Measurements from ENCODE around the gene SLC22A1.
"Not testable (repeated sequence)": the region's sequence is repeated elsewhere in the genome, so short reads cannot be mapped to it uniquely, and the experiment has no call there.

SLC22A1 gene

GRCh38 chr6:160103825-160104100, 17.9 kb upstream of the SLC22A1 start:
- no peak for DNase-seq (ENCODE audit: low spot score)
- Mint-ChIP-seq H3K9me3 (no peaks in the 10 kb centered on the region), H3K27ac (no peak overlapping the region), H3K4me1 (ENCODE audit: low read depth) (peaks cover 12% of the 10 kb centered on the region), H3K36me3 (ENCODE audit: low read depth) (peaks cover 50% of the 10 kb centered on the region), H3K4me3 (no peak overlapping the region), H3K27me3 (ENCODE audit: low read depth) (no peaks in the 10 kb centered on the region)

DNA sequence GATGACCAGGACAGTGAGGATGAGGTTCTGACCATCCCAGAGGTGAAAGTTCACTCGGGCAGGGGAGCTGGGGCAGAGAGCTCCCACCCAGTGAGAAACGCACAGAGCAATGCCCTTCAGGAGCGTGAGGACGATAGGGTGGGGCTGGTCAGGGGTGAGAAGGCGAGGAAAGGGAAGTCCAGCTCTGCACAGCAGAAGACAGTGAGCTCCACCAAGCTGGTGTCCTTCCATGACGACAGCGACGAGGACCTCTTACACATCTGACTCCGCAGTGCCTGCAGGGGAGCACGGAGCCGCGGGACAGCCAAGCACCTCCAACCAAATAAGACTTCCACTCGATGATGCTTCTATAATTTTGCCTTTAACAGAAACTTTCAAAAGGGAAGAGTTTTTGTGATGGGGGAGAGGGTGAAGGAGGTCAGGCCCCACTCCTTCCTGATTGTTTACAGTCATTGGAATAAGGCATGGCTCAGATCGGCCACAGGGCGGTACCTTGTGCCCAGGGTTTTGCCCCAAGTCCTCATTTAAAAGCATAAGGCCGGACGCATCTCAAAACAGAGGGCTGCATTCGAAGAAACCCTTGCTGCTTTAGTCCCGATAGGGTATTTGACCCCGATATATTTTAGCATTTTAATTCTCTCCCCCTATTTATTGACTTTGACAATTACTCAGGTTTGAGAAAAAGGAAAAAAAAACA, 16.6 kb upstream of the SLC22A1 start:
- Mint-ChIP-seq H3K4me3 (no peak overlapping the region), H3K9me3 (no peaks in the 10 kb centered on the region), H3K36me3 (ENCODE audit: low read depth) (peaks cover 44% of the 10 kb centered on the region), H3K27me3 (ENCODE audit: low read depth) (no peaks in the 10 kb centered on the region), H3K27ac (no peak overlapping the region), H3K4me1 (ENCODE audit: low read depth) (peaks cover 12% of the 10 kb centered on the region)
- DNase-seq (ENCODE audit: low spot score) = no peak

- no peak overlapping the region for H3K27ac Mint-ChIP-seq
- H3K36me3 Mint-ChIP-seq (ENCODE audit: low read depth) = peaks cover 41% of the 10 kb centered on the region
- H3K9me3 Mint-ChIP-seq = no peaks in the 10 kb centered on the region
- H3K27me3 Mint-ChIP-seq (ENCODE audit: low read depth) = no peaks in the 10 kb centered on the region
- peaks cover 11% of the 10 kb centered on the region for H3K4me1 Mint-ChIP-seq (ENCODE audit: low read depth)
- no peak for DNase-seq (ENCODE audit: low spot score)
- H3K4me3 Mint-ChIP-seq = no peak overlapping the region
Observed at GRCh38 chr6:160106010-160106409, 15.6 kb upstream of the SLC22A1 start.

DNA sequence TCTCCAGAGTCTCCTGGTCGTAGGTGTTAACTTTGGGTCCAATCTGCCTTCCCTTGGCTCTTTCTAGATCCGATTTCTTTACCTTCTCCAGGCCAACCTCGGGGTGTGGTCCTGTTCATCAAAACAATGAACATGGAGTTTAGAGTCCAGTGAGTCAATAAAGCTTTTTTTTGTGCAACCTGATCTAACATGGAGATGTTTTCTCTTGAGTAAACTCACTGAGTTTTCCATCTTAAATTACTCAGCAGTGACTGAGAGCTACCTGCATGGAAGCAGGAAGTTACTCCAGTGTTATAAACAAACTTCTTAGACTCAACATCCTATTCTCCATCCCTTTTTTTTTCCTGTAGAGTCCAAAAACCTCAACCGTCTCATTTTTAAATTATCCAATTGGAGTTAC, 14.9 kb upstream of the SLC22A1 start:
- Mint-ChIP-seq H3K4me1 (ENCODE audit: low read depth) (peaks cover 11% of the 10 kb centered on the region), H3K4me3 (no peak overlapping the region), H3K9me3 (no peaks in the 10 kb centered on the region), H3K27me3 (ENCODE audit: low read depth) (no peaks in the 10 kb centered on the region), H3K36me3 (ENCODE audit: low read depth) (peaks cover 41% of the 10 kb centered on the region), H3K27ac (no peak overlapping the region)
- no peak for DNase-seq (ENCODE audit: low spot score)

- peak overlapping the region; percentile 73 for H3K27ac Mint-ChIP-seq
- H3K27me3 Mint-ChIP-seq (ENCODE audit: low read depth) = no peaks in the 10 kb centered on the region
- DNase-seq (ENCODE audit: low spot score) = no peak
- no peaks in the 10 kb centered on the region for H3K9me3 Mint-ChIP-seq
- peaks cover 35% of the 10 kb centered on the region for H3K36me3 Mint-ChIP-seq (ENCODE audit: low read depth)
- H3K4me1 Mint-ChIP-seq (ENCODE audit: low read depth) = peaks cover 11% of the 10 kb centered on the region
- no peak overlapping the region for H3K4me3 Mint-ChIP-seq
Observed at GRCh38 chr6:160108077-160108476, 13.5 kb upstream of the SLC22A1 start.

DNA sequence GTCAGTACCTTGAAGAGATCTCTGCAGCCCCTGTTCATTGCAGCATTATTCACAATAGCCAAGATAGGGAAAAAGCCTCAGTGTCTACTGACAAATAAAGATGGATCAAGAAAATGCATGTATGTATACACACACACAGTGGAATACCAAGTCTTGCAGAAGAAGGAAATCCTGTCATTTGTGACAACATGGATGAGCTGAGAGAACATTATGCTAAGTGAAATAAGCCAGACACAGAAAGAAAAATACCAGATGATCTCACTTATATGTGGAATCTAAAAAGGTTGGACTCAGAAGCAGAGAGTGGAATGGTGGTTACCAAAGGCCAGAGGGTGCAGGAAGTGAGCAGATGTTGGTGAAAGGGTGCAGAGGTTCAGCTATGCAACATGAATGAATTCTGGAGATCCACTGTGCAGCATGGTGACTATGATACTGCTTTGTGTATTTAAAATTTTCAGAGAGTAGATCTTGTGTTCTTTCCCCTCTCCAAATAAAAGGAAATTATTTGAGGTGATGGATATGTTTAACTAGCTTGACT, 11.0 kb upstream of the SLC22A1 start:
- DNase-seq (ENCODE audit: low spot score) = no peak
- Mint-ChIP-seq H3K27me3 (ENCODE audit: low read depth) (no peaks in the 10 kb centered on the region), H3K9me3 (no peaks in the 10 kb centered on the region), H3K36me3 (ENCODE audit: low read depth) (peaks cover 19% of the 10 kb centered on the region), H3K27ac (peak overlapping the region; percentile 5), H3K4me3 (no peak overlapping the region), H3K4me1 (ENCODE audit: low read depth) (peaks cover 11% of the 10 kb centered on the region)

DNA sequence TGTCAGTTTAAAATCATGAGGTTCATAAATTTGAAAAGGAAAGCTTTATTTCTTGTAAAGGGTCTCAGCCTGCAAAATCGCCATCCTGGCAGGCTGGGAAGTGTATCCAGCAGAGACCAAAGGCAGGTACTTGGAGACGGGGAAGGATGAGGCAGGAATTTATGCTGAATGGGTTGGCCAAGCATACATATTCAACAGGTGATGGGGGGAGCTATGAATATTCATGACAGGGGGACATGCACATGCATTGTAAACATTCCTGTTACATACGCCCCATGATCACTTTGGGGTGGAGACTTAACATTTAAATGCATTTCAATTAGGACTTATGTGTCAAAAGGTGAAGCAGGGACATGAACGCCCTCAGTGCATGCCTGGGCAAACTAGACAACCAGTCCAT, 9.8 kb upstream of the SLC22A1 start:
- Mint-ChIP-seq H3K4me3 (no peak overlapping the region), H3K27ac (no peak overlapping the region), H3K4me1 (ENCODE audit: low read depth) (peaks cover 11% of the 10 kb centered on the region), H3K9me3 (no peaks in the 10 kb centered on the region), H3K36me3 (ENCODE audit: low read depth) (peaks cover 11% of the 10 kb centered on the region), H3K27me3 (ENCODE audit: low read depth) (no peaks in the 10 kb centered on the region)
- DNase-seq (ENCODE audit: low spot score) = no peak

DNA sequence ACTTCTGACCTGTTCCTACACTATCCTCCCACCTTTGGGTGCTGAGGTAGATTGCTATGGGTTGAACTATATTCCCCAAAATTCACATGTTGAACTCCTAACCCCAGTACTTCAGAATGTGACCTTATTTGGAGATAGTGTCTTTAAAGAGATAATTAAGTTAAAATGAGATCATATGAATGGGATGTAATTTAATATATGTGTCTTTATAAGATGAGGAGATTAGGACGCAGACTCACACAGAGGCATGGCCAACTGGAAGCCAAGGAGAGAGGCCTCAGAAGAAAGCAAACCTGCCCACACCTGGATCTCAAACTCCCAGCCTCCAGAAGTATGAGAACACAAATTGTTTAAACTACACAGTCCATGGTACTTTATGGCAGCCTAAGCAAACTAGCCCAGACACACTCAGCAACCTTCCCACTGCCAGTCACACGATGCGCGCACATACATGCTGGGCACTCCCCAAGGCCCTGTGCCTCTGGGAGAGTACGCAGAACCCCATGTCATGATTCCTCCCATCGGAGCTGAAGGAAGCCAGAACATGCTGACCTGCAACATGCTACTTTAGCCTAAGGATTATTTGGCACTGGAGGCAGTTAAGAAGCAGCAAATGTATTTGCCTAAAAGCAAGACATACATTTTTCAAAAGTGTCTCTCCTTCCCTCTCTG, 8.9 kb upstream of the SLC22A1 start:
- DNase-seq (ENCODE audit: low spot score) = no peak
- Mint-ChIP-seq H3K4me3 (no peak overlapping the region), H3K4me1 (ENCODE audit: low read depth) (peaks cover 11% of the 10 kb centered on the region), H3K27ac (no peak overlapping the region), H3K9me3 (no peaks in the 10 kb centered on the region), H3K27me3 (ENCODE audit: low read depth) (no peaks in the 10 kb centered on the region), H3K36me3 (ENCODE audit: low read depth) (peaks cover 15% of the 10 kb centered on the region)

DNA sequence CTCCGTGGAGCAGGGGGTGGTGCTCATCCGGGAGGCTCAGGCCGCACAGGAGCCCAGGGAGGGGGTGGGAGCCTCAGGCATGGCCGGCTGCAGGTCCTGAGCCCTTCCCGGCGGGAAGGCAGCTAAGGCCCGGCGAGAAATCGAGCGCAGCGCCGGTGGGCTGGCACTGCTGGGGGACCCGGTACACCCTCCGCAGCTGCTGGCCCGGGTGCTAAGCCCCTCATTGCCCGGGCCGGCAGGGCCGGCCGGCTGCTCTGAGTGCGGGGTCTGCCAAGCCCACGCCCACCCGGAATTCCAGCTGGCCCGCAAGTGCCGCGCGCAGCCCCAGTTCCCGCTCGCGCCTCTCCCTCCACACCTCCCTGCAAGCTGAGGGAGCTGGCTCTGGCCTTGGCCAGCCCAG, 7.1 kb upstream of the SLC22A1 start:
- not testable (repeated sequence) for H3K4me3 Mint-ChIP-seq; DNase-seq (ENCODE audit: low spot score); H3K27ac Mint-ChIP-seq

DNA sequence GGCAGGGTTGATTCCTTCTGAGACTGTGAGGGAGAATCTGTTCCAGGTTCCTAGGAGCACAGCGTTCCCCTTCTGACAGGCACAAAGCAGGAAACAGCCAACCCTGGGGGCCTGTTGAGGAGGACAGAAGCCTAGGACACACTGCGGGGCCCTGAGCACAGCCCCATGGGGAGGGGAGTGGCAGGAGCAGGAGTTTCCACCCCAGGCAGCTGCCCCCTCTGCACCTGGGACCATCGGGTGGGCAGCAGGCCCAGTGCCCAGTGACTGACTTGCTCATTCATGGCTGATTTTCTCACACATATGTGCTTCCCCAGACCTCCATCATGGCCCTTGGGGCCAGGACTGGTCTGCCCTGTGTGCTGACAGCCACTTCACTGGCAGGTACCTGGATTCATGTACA, 6.2 kb upstream of the SLC22A1 start:
- peaks cover 15% of the 10 kb centered on the region for H3K36me3 Mint-ChIP-seq (ENCODE audit: low read depth)
- no peak overlapping the region for H3K4me3 Mint-ChIP-seq
- H3K9me3 Mint-ChIP-seq = no peaks in the 10 kb centered on the region
- H3K27me3 Mint-ChIP-seq (ENCODE audit: low read depth) = no peaks in the 10 kb centered on the region
- no peak overlapping the region for H3K27ac Mint-ChIP-seq
- no peak for DNase-seq (ENCODE audit: low spot score)
- peaks cover 3% of the 10 kb centered on the region for H3K4me1 Mint-ChIP-seq (ENCODE audit: low read depth)

More for the DNA sequence above, 7.1 kb upstream of the SLC22A1 start:
- peaks cover 14% of the 10 kb centered on the region for H3K36me3 Mint-ChIP-seq (ENCODE audit: low read depth)
- H3K27me3 Mint-ChIP-seq (ENCODE audit: low read depth); H3K4me1 Mint-ChIP-seq (ENCODE audit: low read depth); H3K9me3 Mint-ChIP-seq: not testable (repeated sequence)

DNA sequence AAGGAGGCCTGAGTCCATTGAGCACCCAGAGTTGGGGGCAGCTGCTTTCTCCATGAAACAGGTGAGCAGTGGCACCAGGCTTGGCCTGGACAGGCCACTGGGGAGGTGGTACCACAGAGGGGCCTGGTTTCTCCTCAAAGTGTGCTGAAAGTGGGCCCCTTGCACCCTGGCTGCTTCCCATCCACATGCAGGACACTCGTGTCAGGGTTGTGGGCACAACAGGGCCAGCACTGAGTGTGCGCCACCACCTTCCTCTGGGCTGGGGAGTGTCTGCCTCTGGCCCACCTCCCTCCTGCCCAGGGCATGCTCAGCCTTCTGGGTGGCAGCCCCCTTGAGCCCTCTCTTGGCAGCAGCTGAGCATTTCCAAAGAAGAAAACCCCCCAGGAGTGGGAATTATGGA, 5.2 kb upstream of the SLC22A1 start:
- no peak overlapping the region for H3K27ac Mint-ChIP-seq
- no peaks in the 10 kb centered on the region for H3K9me3 Mint-ChIP-seq
- no peak for DNase-seq (ENCODE audit: low spot score)
- no peaks in the 10 kb centered on the region for H3K4me1 Mint-ChIP-seq (ENCODE audit: low read depth)
- H3K4me3 Mint-ChIP-seq = no peak overlapping the region
- peaks cover 15% of the 10 kb centered on the region for H3K36me3 Mint-ChIP-seq (ENCODE audit: low read depth)
- H3K27me3 Mint-ChIP-seq (ENCODE audit: low read depth) = no peaks in the 10 kb centered on the region

- DNase-seq (ENCODE audit: low spot score) = no peak
- H3K36me3 Mint-ChIP-seq (ENCODE audit: low read depth) = peaks cover 15% of the 10 kb centered on the region
- no peaks in the 10 kb centered on the region for H3K4me1 Mint-ChIP-seq (ENCODE audit: low read depth)
- no peak overlapping the region for H3K27ac Mint-ChIP-seq
- no peaks in the 10 kb centered on the region for H3K27me3 Mint-ChIP-seq (ENCODE audit: low read depth)
- H3K4me3 Mint-ChIP-seq = no peak overlapping the region
- no peaks in the 10 kb centered on the region for H3K9me3 Mint-ChIP-seq
Observed at GRCh38 chr6:160117137-160117536, 4.5 kb upstream of the SLC22A1 start.

- no peak for DNase-seq (ENCODE audit: low spot score)
- Mint-ChIP-seq H3K36me3 (ENCODE audit: low read depth) (peaks cover 12% of the 10 kb centered on the region), H3K4me3 (no peak overlapping the region), H3K27ac (no peak overlapping the region), H3K27me3 (ENCODE audit: low read depth) (no peaks in the 10 kb centered on the region), H3K9me3 (no peaks in the 10 kb centered on the region), H3K4me1 (ENCODE audit: low read depth) (no peaks in the 10 kb centered on the region)
Observed at GRCh38 chr6:160118620-160119229, 2.9 kb upstream of the SLC22A1 start.

- H3K9me3 Mint-ChIP-seq = no peaks in the 10 kb centered on the region
- no peaks in the 10 kb centered on the region for H3K27me3 Mint-ChIP-seq (ENCODE audit: low read depth)
- peaks cover 10% of the 10 kb centered on the region for H3K36me3 Mint-ChIP-seq (ENCODE audit: low read depth)
- no peak for DNase-seq (ENCODE audit: low spot score)
- H3K4me1 Mint-ChIP-seq (ENCODE audit: low read depth) = no peaks in the 10 kb centered on the region
- H3K4me3 Mint-ChIP-seq = no peak overlapping the region
- H3K27ac Mint-ChIP-seq = no peak overlapping the region
Observed at GRCh38 chr6:160120087-160120486, 1.5 kb upstream of the SLC22A1 start.
